ENCODE data around the gene DNAH14.
"Not testable (repeated sequence)": the region's sequence is repeated elsewhere in the genome, so short reads cannot be mapped to it uniquely, and the experiment has no call there.

DNAH14 gene

GRCh38 chr1:225354906-225355305, 425.4 kb downstream of the DNAH14 start:
- no peak for DNase-seq

GRCh38 chr1:225355863-225356262, 426.4 kb downstream of the DNAH14 start:
- DNase-seq, result no peak

- no peak for DNase-seq
Measured at GRCh38 chr1:225360119-225360518, 430.6 kb downstream of the DNAH14 start.

GRCh38 chr1:225361176-225361575, 431.7 kb downstream of the DNAH14 start:
- DNase-seq, result no peak

- no peak for DNase-seq
Measured at GRCh38 chr1:225362805-225363204, 433.3 kb downstream of the DNAH14 start.

- no peak for DNase-seq
Measured at GRCh38 chr1:225364439-225364838, 435.0 kb downstream of the DNAH14 start.

GRCh38 chr1:225366018-225366417, 436.5 kb downstream of the DNAH14 start:
- no peak for DNase-seq

- no peak for DNase-seq
Measured at GRCh38 chr1:225366552-225366951, 437.1 kb downstream of the DNAH14 start.

GRCh38 chr1:225368036-225368552, 438.6 kb downstream of the DNAH14 start:
- no peak for DNase-seq

- DNase-seq, result no peak
Measured at GRCh38 chr1:225371366-225372010, 442.0 kb downstream of the DNAH14 start.

GRCh38 chr1:225373155-225373554, 443.7 kb downstream of the DNAH14 start:
- DNase-seq, result no peak

- DNase-seq, result no peak
Measured at GRCh38 chr1:225374996-225375395, 445.5 kb downstream of the DNAH14 start.

- DNase-seq, result no peak
Measured at GRCh38 chr1:225378880-225379279, 449.4 kb downstream of the DNAH14 start.

- DNase-seq, result no peak
Measured at GRCh38 chr1:225380691-225381090, 451.2 kb downstream of the DNAH14 start.

- not testable (repeated sequence) for DNase-seq
Measured at GRCh38 chr1:225386860-225387259, 457.4 kb downstream of the DNAH14 start.

- DNase-seq, result no peak
Measured at GRCh38 chr1:225388372-225388771, 458.9 kb downstream of the DNAH14 start.

- no peak for DNase-seq
Measured at GRCh38 chr1:225389843-225390242, 460.4 kb downstream of the DNAH14 start.

GRCh38 chr1:225396357-225396756, 466.9 kb downstream of the DNAH14 start:
- no peak for DNase-seq

GRCh38 chr1:225400968-225401367, 471.5 kb downstream of the DNAH14 start:
- no peak for DNase-seq

GRCh38 chr1:225406976-225407725, 477.7 kb downstream of the DNAH14 start:
- no peak for DNase-seq

- no peak for DNase-seq
Measured at GRCh38 chr1:225407755-225408154, 478.3 kb downstream of the DNAH14 start.

- DNase-seq, result no peak
Measured at GRCh38 chr1:225408249-225408648, 478.8 kb downstream of the DNAH14 start.

- no peak for DNase-seq
Measured at GRCh38 chr1:225409051-225409450, 479.6 kb downstream of the DNAH14 start.

GRCh38 chr1:225410036-225410435, 480.6 kb downstream of the DNAH14 start:
- DNase-seq, result no peak

Measured in effector CD4-positive, alpha-beta T cell (primary cell).